HL-60 (cell line): Measurements from ENCODE around the gene ABHD2.

Experiments
- CTCF ChIP-seq: IDR thresholded peaks from one replicate; pipeline ENCODE4 v1.5.1; 2011; ENCODE audit warnings: low read length, control low read depth, inconsistent platforms; ENCODE audit not compliant: insufficient read depth
- GABPA ChIP-seq: IDR thresholded peaks from 2 replicates; pipeline ENCODE4 v1.6.1; 2012; ENCODE audit warnings: low read depth
- POLR2AphosphoS5 ChIP-seq: IDR thresholded peaks from 2 replicates; pipeline ENCODE4 v1.6.1; 2012; ENCODE audit warnings: low read depth

DNA sequence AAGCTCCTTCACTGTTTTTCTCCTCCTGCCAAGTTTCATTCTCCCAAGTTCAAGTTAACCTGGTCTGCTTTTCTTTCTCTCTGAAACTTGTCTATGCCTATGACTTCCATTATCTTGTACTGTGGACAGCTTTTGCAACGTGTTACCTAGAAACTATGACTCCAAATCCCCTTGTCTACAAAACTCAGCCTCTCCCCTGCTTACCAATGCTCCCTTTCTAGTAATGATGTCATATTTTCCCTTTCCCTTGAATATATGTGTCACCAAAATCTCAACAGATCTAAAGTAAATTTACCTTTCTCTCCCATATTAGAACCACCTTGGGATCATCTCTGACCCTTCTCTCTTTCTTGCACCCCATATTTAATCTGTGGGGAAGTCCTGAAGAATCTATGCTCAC is 10.5 kb upstream of the ABHD2 start:
- TF ChIP-seq CTCF: no peak
- TF ChIP-seq GABPA: no peak
- no peak for TF ChIP-seq POLR2AphosphoS5
